DND-41 (cell line): Measurements from ENCODE around the gene NUTM1.

Experiments
- CTCF ChIP-seq: IDR thresholded peaks from 2 replicates; pipeline ENCODE4 v1.5.1; 2012; ENCODE audit warnings: borderline replicate concordance, low read length, moderate library complexity, mild to moderate bottlenecking; ENCODE audit not compliant: poor library complexity, severe bottlenecking; ENCODE audit errors: extremely low read depth
- EZH2 ChIP-seq: IDR thresholded peaks from 3 replicates; pipeline ENCODE4 v1.6.1; 2012; ENCODE audit warnings: borderline replicate concordance, low read depth, mild to moderate bottlenecking, moderate library complexity, low read length, inconsistent platforms; ENCODE audit not compliant: severe bottlenecking

GRCh38 chr15:34301058-34301457 lies 42.1 kb upstream of the NUTM1 start:
- TF ChIP-seq CTCF (no peak), EZH2 (no peak)
